Right lobe of liver (tissue), 6 donors: Measurements from ENCODE around the gene IGF2. TPM values are rescaled to one million over a fixed set of nuclear protein-coding genes. Genes with fewer than 3 reads are reported as not detected.

ENCODE experiments used
- ATAC-seq, 4 donors: fragments of 200-7000 bp; cut with Tn5 transposase; one replicate each; pipeline ENCODE4 v1.9.1; 2020; ENCODE audit warnings: mild to moderate bottlenecking in 4 of 4, moderate library complexity in 4 of 4
- DNase-seq, 3 donors: peaks; one replicate each; pipeline ENCODE4 v3.0.0-alpha.2; 2020
- H3K27ac ChIP-seq, 3 donors: fragments of 200-600 bp; one replicate each; pipeline ENCODE4 v1.8.0; 2022
- H3K27me3 ChIP-seq, 2 donors: fragments of 200-600 bp; one replicate each; pipeline ENCODE4 v1.8.0; 2022
- H3K36me3 ChIP-seq, 4 donors: fragments of 200-600 bp; sonication (generic) in 1 of 4; one replicate each; pipeline versions ENCODE4 v1.5.1 to v1.8.0; 2017 to 2022; ENCODE audit warnings: control low read depth in 1 of 4
- H3K4me1 ChIP-seq, 4 donors: fragments of 200-600 bp; sonication (generic) in 1 of 4; one replicate each; pipeline versions ENCODE4 v1.5.1 to v1.8.0; 2017 to 2022; ENCODE audit warnings: control low read depth in 1 of 4
- H3K4me3 ChIP-seq, 3 donors: fragments of 200-600 bp; one replicate each; pipeline ENCODE4 v1.8.0; 2022
- H3K9me3 ChIP-seq, 4 donors: fragments of 200-600 bp; sonication (generic) in 1 of 4; one replicate each; pipeline versions ENCODE4 v1.5.1 to v1.8.0; 2017 to 2022; ENCODE audit warnings: control low read depth in 1 of 4
- POLR2A ChIP-seq: fragments of 450-650 bp; IDR thresholded peaks from one replicate; pipeline ENCODE4 v1.6.1; 2017; ENCODE audit warnings: antibody characterized with exemption, mild to moderate bottlenecking
- WGBS: methylation state at CpG from one replicate; pipeline ENCODE4 v1.1.6; 2018; ENCODE audit warnings: low coverage, low lambda C conversion rate; ENCODE audit not compliant: insufficient coverage; ENCODE audit errors: missing lambda C conversion rate; 5-methylcytosine and 5-hydroxymethylcytosine counted together
- intact Hi-C, 2 donors: fragments of 100-400 bp; cut with DNase I; formaldehyde crosslinking; loops; one replicate each; pipeline versions ENCODE4 v1.11.2 to v1.14.1; 2022
- long read RNA-seq: library from polyadenylated mRNA; unstranded; transcript quantifications from one replicate; pipeline ENCODE4 v2.0.0, GENCODE V29; 2019
- total RNA-seq, 6 experiments: library from RNA; depleted of rRNA in 2 of 6; stranded (reverse); fragments of >200 nt in 2 of 6; fragmentation: NEBNext Ultra II Directional in 3 of 6; extraction: Animal tissue kit (Norgen Biotek cat#: 25700) in 3 of 6; gene quantifications; one replicate each; pipeline versions ENCODE4 v1.1.0 to v1.2.4, GENCODE V29; 2016 to 2023
- TF ChIP-seq, protein P1 (sequence below), 4 donors: fragments of 200-600 bp in 3 of 4; fragments of 450-650 bp in 1 of 4; IDR thresholded peaks; one replicate each; pipeline versions ENCODE4 v1.5.1 to v1.8.0; 2016 to 2022; ENCODE audit warnings: antibody characterized with exemption in 4 of 4, mild to moderate bottlenecking in 2 of 4
- donor health status: DM: no; HTN: yes; CAD: no.
- donor health status: DM: no; HTN: no; CAD: no.
- donor health status: DM: no; HTN: no; CAD: no.
- donor health status: DM: no; HTN: yes; CAD: no.
- donor health status: DM: no; HTN: yes; CAD: no.

The IGF2 gene, protein sequence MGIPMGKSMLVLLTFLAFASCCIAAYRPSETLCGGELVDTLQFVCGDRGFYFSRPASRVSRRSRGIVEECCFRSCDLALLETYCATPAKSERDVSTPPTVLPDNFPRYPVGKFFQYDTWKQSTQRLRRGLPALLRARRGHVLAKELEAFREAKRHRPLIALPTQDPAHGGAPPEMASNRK
- total RNA-seq, result 100 to 1,000 TPM in 5 of 6 experiments, 10 to 100 TPM in 1; 86.6 to 289 (median 177) TPM
- long read RNA-seq, result 0 reads

DNA sequence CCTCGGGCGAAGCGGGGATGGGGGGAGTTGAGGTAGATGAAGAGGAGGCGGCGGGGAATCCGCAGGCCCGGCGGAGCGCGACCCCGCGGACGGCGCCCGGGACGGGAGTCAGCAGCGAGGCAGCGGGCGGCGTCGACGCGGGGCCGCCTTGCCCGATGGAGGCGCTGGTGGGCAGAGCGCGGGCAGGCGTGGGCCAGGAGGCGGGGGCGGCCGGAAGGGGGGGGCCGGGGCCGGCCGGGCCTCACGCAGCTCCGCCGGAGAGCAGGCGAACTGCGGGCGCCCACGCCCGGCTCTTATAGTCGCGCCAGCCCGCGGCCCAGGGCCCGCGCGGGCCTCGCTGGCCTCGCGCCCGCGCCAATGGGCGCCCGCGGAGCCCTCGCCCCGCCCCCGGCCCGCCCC lies at the start of gene IGF2:
IGF2 (minus strand) TSS at position 267 of the 399 bp plus-strand sequence. CDS start 3,866 bp downstream, outside the sequence.
- Histone ChIP-seq H3K27ac (no peak within 1 kb of the TSS), H3K27me3 (no peaks in the 10 kb centered on the region), H3K4me3 (no peak within 1 kb of the TSS), H3K36me3 (peaks cover 0 to 21% (median 6%) of the 10 kb centered on the region in 4 donors), H3K4me1 (peaks cover 0 to 34% (median 5%) of the 10 kb centered on the region in 4 donors), H3K9me3 (no peaks in the 10 kb centered on the region)
- no peak for TF ChIP-seq POLR2A
- TF ChIP-seq, protein P1, sequence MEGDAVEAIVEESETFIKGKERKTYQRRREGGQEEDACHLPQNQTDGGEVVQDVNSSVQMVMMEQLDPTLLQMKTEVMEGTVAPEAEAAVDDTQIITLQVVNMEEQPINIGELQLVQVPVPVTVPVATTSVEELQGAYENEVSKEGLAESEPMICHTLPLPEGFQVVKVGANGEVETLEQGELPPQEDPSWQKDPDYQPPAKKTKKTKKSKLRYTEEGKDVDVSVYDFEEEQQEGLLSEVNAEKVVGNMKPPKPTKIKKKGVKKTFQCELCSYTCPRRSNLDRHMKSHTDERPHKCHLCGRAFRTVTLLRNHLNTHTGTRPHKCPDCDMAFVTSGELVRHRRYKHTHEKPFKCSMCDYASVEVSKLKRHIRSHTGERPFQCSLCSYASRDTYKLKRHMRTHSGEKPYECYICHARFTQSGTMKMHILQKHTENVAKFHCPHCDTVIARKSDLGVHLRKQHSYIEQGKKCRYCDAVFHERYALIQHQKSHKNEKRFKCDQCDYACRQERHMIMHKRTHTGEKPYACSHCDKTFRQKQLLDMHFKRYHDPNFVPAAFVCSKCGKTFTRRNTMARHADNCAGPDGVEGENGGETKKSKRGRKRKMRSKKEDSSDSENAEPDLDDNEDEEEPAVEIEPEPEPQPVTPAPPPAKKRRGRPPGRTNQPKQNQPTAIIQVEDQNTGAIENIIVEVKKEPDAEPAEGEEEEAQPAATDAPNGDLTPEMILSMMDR (IDR thresholded peaks at IDR 0.05), result no peak
- ATAC-seq, result peak in 2 of 4 donors; percentile 9 to 32
- intact Hi-C loops, result no loop called here
- DNase-seq, result peak in 2 of 3 donors; percentile 21 to 40
- no CpG with 5 or more reads among the region's 62 CpGs for WGBS

DNA sequence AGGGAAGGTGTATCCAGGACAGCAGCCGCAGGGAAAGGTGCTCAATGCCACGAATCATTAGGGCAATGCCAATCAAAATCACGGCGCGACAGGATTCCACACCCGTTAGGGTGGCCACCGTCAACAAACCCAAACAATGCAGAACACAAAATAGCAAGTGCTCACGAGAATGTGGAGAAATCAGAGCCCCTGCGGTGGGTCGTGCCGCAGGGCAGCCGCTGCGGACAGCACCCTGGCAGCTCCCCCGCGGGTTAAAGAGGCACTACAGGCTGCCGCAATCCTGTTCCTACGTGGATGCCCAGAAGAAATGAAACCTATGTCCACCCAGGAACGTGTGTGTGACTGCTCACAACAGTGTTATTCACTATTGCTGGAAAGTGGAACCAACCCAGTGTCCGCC lies 49.6 kb upstream of the IGF2 start:
- no peak for DNase-seq
- intact Hi-C loops, result no loop called here
- no peaks in the 10 kb centered on the region for H3K27me3 ChIP-seq

DNA sequence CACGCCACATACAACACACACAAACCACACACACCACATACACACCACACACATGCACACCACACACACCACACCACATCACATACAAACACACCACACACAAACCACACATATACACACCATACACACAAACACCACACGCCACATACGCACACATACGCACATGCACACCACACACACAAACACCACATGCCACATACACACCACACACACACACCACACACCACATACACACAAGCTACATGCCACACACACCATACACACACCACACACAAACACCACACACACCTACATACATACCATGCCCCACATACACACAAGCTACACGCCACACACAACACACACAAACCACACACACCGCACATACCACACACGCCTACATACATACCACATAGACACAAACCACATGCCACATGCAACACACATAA lies 48.1 kb upstream of the IGF2 start:
- Histone ChIP-seq H3K4me1 (no peaks in the 10 kb centered on the region), H3K36me3 (no peaks in the 10 kb centered on the region), H3K4me3 (no peak overlapping the region), H3K27ac (no peak overlapping the region), H3K9me3 (no peaks in the 10 kb centered on the region), H3K27me3 (no peaks in the 10 kb centered on the region)
- 78% methylated on average over 4 of the region's 7 CpGs for WGBS
- intact Hi-C loops, result no loop called here
- ATAC-seq, result no peak
- DNase-seq, result no peak
- TF ChIP-seq, protein P1 (IDR thresholded peaks at IDR 0.05), result no peak
- TF ChIP-seq POLR2A, result no peak

More for the DNA sequence above, 49.6 kb upstream of the IGF2 start:
- no peak for ATAC-seq
- no peaks in the 10 kb centered on the region for H3K4me1 ChIP-seq
- TF ChIP-seq, protein P1 (IDR thresholded peaks at IDR 0.05), result no peak
- no peak for TF ChIP-seq POLR2A
- H3K9me3 ChIP-seq, result no peaks in the 10 kb centered on the region
- H3K27ac ChIP-seq, result no peak overlapping the region
- H3K4me3 ChIP-seq, result no peak overlapping the region
- no peaks in the 10 kb centered on the region for H3K36me3 ChIP-seq
- WGBS, result 82% methylated on average over 5 of the region's 19 CpGs

DNA sequence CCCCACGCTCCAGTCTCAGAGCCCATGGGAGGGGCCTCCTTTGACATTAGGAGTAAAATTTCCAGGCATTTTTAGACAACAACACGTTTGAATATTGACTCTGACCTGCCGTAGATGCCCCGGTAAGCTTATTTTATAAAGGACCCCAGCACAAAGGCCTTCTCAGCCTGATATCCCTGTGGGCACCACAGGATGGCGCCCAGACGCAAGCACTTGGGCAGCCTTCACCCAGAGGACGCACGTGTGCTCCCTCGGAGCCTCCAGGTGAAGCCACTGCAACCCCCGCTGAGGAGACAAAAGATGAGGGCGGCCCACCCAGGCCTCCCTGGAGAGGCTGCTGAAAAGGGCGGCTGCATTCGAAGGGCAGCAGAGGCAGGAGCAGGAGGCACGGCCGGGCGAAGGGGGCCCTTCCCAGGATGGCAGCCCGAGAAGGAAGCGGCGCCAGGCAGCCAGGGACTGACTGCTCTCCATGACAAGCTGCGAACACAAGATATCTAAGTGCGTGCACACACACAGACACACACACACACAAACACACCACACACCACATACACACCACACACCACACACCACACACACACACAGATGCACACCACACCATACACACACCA lies 47.6 kb upstream of the IGF2 start:
- WGBS, result 19% methylated on average over 14 of the region's 21 CpGs
- H3K4me1 ChIP-seq, result no peaks in the 10 kb centered on the region
- no peak overlapping the region for H3K4me3 ChIP-seq
- DNase-seq (no peak), ATAC-seq (peak; percentile 44 to 70 (median 64))
- intact Hi-C loops, result no loop called here
- no peaks in the 10 kb centered on the region for H3K36me3 ChIP-seq
- no peaks in the 10 kb centered on the region for H3K9me3 ChIP-seq
- TF ChIP-seq, protein P1 (IDR thresholded peaks at IDR 0.05), result peak; percentile 35 to 46 (median 45)
- TF ChIP-seq POLR2A, result no peak
- H3K27ac ChIP-seq, result no peak overlapping the region
- H3K27me3 ChIP-seq, result no peaks in the 10 kb centered on the region
